H1 (cell line): ENCODE measurements around the gene CFAP61. TPM values are rescaled to one million over a fixed set of nuclear protein-coding genes. Genes with fewer than 3 reads are reported as not detected.

ENCODE experiments used
- CTCF ChIA-PET: fragments of 300-600 bp; sonication (Branson Sonifier 250); formaldehyde crosslinking; loops from one replicate; lab custom pipeline; 2021; ENCODE audit not compliant: partially characterized antibody; lab: Charles Lee
- POLR2A ChIA-PET: fragments of 300-600 bp; sonication (Branson Sonifier 250); formaldehyde crosslinking; loops from one replicate; lab custom pipeline; 2021; ENCODE audit warnings: inconsistent platforms; ENCODE audit not compliant: partially characterized antibody; lab: Charles Lee
- DNase-seq, 2 experiments: peaks; one replicate each; pipeline versions ENCODE4 v3.0.0 to v3.0.0-alpha.2; 2010 to 2022; ENCODE audit warnings: low spot score in 2 of 2, low read depth in 1 of 2, mixed read lengths in 1 of 2
- FAIRE-seq: peaks from 2 replicates; lab custom pipeline; 2011; peaks lifted over from hg19 to GRCh38; lab: Jason Lieb, UNC
- H2AFZ ChIP-seq: 2 replicates; pipeline ENCODE4 v1.8.1; 2012; ENCODE audit warnings: low read length, inconsistent platforms
- H2AK5ac ChIP-seq: 2 replicates; pipeline ENCODE4 v1.6.1; 2013; ENCODE audit warnings: low read depth, low read length
- H2BK120ac ChIP-seq: replicated peaks from 2 replicates; pipeline ENCODE3; 2013; ENCODE audit warnings: low read depth, low read length, inconsistent platforms
- H2BK12ac ChIP-seq: 2 replicates; pipeline ENCODE4 v1.6.1; 2013; ENCODE audit warnings: low read depth, low read length
- H2BK15ac ChIP-seq: 2 replicates; pipeline ENCODE4 v1.6.1; 2013; ENCODE audit warnings: low read length
- H2BK20ac ChIP-seq: 2 replicates; pipeline ENCODE4 v1.6.1; 2013; ENCODE audit warnings: low read length
- H2BK5ac ChIP-seq: 2 replicates; pipeline ENCODE4 v1.6.1; 2013; ENCODE audit warnings: low read depth, low read length
- H3K14ac ChIP-seq: 2 replicates; pipeline ENCODE4 v1.6.1; 2013; ENCODE audit warnings: inconsistent platforms; ENCODE audit not compliant: insufficient read length
- H3K18ac ChIP-seq: 2 replicates; pipeline ENCODE4 v1.6.1; 2013; ENCODE audit warnings: low read length; ENCODE audit errors: extremely low read depth
- H3K23ac ChIP-seq: 2 replicates; pipeline ENCODE4 v1.6.1; 2013; ENCODE audit warnings: inconsistent platforms; ENCODE audit not compliant: insufficient read length
- H3K23me2 ChIP-seq: 2 replicates; pipeline ENCODE4 v1.6.1; 2013; ENCODE audit warnings: low read depth, low read length
- H3K27ac ChIP-seq: 2 replicates; pipeline ENCODE4 v1.6.1; 2011; ENCODE audit warnings: low read depth, low read length, inconsistent platforms
- H3K27me3 ChIP-seq, 4 experiments: replicated peaks in 1 of 4; 1 replicate in 1 of 4; 2 replicates in 3 of 4; pipeline versions ENCODE4 v1.6.1 to v1.8.1; 2011 to 2013; ENCODE audit warnings: low read length in 3 of 4, mild to moderate bottlenecking in 3 of 4, inconsistent platforms in 2 of 4, mixed read lengths in 2 of 4, moderate library complexity in 1 of 4; ENCODE audit not compliant: control insufficient read depth in 3 of 4, insufficient read depth in 3 of 4; ENCODE audit errors: extremely low read depth in 1 of 4
- H3K36me3 ChIP-seq, 4 experiments: 2 replicates each; pipeline versions ENCODE4 v1.6.1 to v1.8.1; 2011 to 2013; ENCODE audit warnings: mild to moderate bottlenecking in 4 of 4, low read length in 3 of 4, moderate library complexity in 2 of 4, control low read depth in 1 of 4, inconsistent platforms in 1 of 4; ENCODE audit not compliant: insufficient read depth in 4 of 4, control insufficient read depth in 2 of 4
- H3K4ac ChIP-seq: replicated peaks from 2 replicates; pipeline ENCODE3; 2013; ENCODE audit warnings: low read length, low read depth, mixed read lengths, inconsistent platforms; ENCODE audit not compliant: insufficient read length
- H3K4me1 ChIP-seq, 4 experiments: replicated peaks in 1 of 4; 1 replicate in 1 of 4; 2 replicates in 3 of 4; pipeline versions ENCODE4 v1.6.1 to v1.8.1; 2011 to 2013; ENCODE audit warnings: low read length in 3 of 4, inconsistent platforms in 2 of 4, mixed read lengths in 1 of 4; ENCODE audit not compliant: insufficient read depth in 4 of 4, control insufficient read depth in 3 of 4
- H3K4me2 ChIP-seq, 2 experiments: 2 replicates each; pipeline versions ENCODE4 v1.6.1 to v1.8.1; 2011 to 2013; ENCODE audit warnings: low read depth in 2 of 2, low read length in 2 of 2, control low read depth in 1 of 2, inconsistent platforms in 1 of 2, mild to moderate bottlenecking in 1 of 2; ENCODE audit not compliant: insufficient read depth in 1 of 2
- H3K4me3 ChIP-seq, 4 experiments: fragments of 200-600, 300-600 bp in 1 of 4; sonication (generic), shearing (Covaris generic), sonication (Bioruptor Twin) in 1 of 4; 2 replicates each; pipeline versions ENCODE4 v1.5.1 to v1.8.1; 2011 to 2016; ENCODE audit warnings: low read length in 4 of 4, low read depth in 3 of 4, control low read depth in 2 of 4, inconsistent platforms in 2 of 4, mild to moderate bottlenecking in 2 of 4, mixed read lengths in 1 of 4, moderate library complexity in 1 of 4; ENCODE audit not compliant: insufficient read depth in 2 of 4; ENCODE audit errors: extremely low read depth in 1 of 4
- H3K56ac ChIP-seq: replicated peaks from 2 replicates; pipeline ENCODE3; 2013; ENCODE audit warnings: low read depth, mild to moderate bottlenecking, mixed read lengths, low read length, inconsistent platforms; ENCODE audit not compliant: insufficient read length
- H3K79me1 ChIP-seq: 2 replicates; pipeline ENCODE4 v1.6.1; 2013; ENCODE audit warnings: low read depth, low read length, control low read depth
- H3K79me2 ChIP-seq, 2 experiments: 2 replicates each; pipeline versions ENCODE4 v1.6.1 to v1.8.1; 2012 to 2013; ENCODE audit warnings: low read length in 2 of 2, mild to moderate bottlenecking in 2 of 2, inconsistent platforms in 1 of 2; ENCODE audit not compliant: insufficient read depth in 2 of 2, control insufficient read depth in 1 of 2
- H3K9ac ChIP-seq, 4 experiments: replicated peaks in 1 of 4; 1 replicate in 1 of 4; 2 replicates in 3 of 4; pipeline versions ENCODE4 v1.6.1 to v1.8.1; 2011 to 2013; ENCODE audit warnings: low read depth in 3 of 4, low read length in 3 of 4, control low read depth in 2 of 4, mild to moderate bottlenecking in 2 of 4, moderate library complexity in 2 of 4, inconsistent platforms in 1 of 4; ENCODE audit errors: extremely low read depth in 1 of 4
- H3K9me3 ChIP-seq, 2 experiments: 2 replicates each; pipeline versions ENCODE4 v1.6.1 to v1.8.1; 2012 to 2013; ENCODE audit warnings: mild to moderate bottlenecking in 2 of 2, moderate library complexity in 2 of 2, control low read depth in 1 of 2, inconsistent platforms in 1 of 2, low read depth in 1 of 2, low read length in 1 of 2, mixed read lengths in 1 of 2; ENCODE audit not compliant: insufficient read depth in 2 of 2
- H4K20me1 ChIP-seq, 2 experiments: replicated peaks in 1 of 2; 2 replicates each; pipeline versions ENCODE3 to v1.8.1; 2011 to 2013; ENCODE audit warnings: inconsistent platforms in 2 of 2, low read length in 2 of 2, mild to moderate bottlenecking in 1 of 2; ENCODE audit not compliant: insufficient read depth in 2 of 2, control insufficient read depth in 1 of 2
- H4K5ac ChIP-seq: 2 replicates; pipeline ENCODE4 v1.6.1; 2013; ENCODE audit warnings: low read length, low read depth, mixed read lengths, inconsistent platforms; ENCODE audit not compliant: insufficient read length
- H4K8ac ChIP-seq: 2 replicates; pipeline ENCODE4 v1.8.0; 2013; ENCODE audit warnings: mild to moderate bottlenecking, moderate library complexity, low read length, inconsistent platforms; ENCODE audit not compliant: insufficient read depth; ENCODE audit errors: extremely low read depth
- H4K91ac ChIP-seq: replicated peaks from 2 replicates; pipeline ENCODE3; 2013; ENCODE audit warnings: low read length, mixed read lengths, inconsistent platforms; ENCODE audit not compliant: insufficient read length
- CTBP2 ChIP-seq: IDR thresholded peaks from 2 replicates; pipeline ENCODE4 v1.7.0; 2011; ENCODE audit warnings: borderline replicate concordance, mild to moderate bottlenecking, moderate library complexity, mixed read lengths, low read length; ENCODE audit not compliant: insufficient read depth, insufficient read length
- MAX ChIP-seq: IDR thresholded peaks from 2 replicates; pipeline ENCODE4 v1.6.1; 2012; ENCODE audit warnings: inconsistent platforms
- NRF1 ChIP-seq: IDR thresholded peaks from 2 replicates; pipeline ENCODE4 v1.6.1; 2011; ENCODE audit warnings: mild to moderate bottlenecking, low read depth, low read length, improper control_type of control experiment
- RAD21 ChIP-seq, 2 experiments: IDR thresholded peaks in 1 of 2; conservative IDR thresholded peaks in 1 of 2; 2 replicates each; pipeline ENCODE4 v1.6.1; 2011; ENCODE audit warnings: low read depth in 2 of 2, low read length in 2 of 2, improper control_type of control experiment in 1 of 2, inconsistent platforms in 1 of 2, mild to moderate bottlenecking in 1 of 2, moderate library complexity in 1 of 2
- RFX5 ChIP-seq: IDR thresholded peaks from 2 replicates; pipeline ENCODE4 v1.6.1; 2011; ENCODE audit warnings: low read depth, low read length, improper control_type of control experiment, borderline replicate concordance
- WGBS, 2 experiments: shearing (Covaris generic) in 1 of 2; methylation state at CpG; one replicate each; pipeline versions ENCODE4 v1.1.6 to v1.1.7; 2013 to 2015; ENCODE audit warnings: low lambda C conversion rate in 2 of 2, mixed read lengths in 2 of 2, inconsistent platforms in 1 of 2, low coverage in 1 of 2, missing lambda C conversion rate in 1 of 2; ENCODE audit not compliant: insufficient replicate concordance in 2 of 2, insufficient coverage in 1 of 2, insufficient read length in 1 of 2; ENCODE audit errors: extremely low coverage in 1 of 2, missing lambda C conversion rate in 1 of 2; 5-methylcytosine and 5-hydroxymethylcytosine counted together
- polyA plus RNA-seq, 7 experiments: library from polyadenylated mRNA; depleted of rRNA in 3 of 7; stranded (reverse) in 5 of 7; unstranded in 2 of 7; fragments of >200 nt in 5 of 7; fragments of 200-250 nt in 2 of 7; gene quantifications; 1 replicate in 5 of 7; 2 replicates in 1 of 7; 4 replicates in 1 of 7; pipeline versions ENCODE4 v1.2.1 to v1.2.3, GENCODE V29; 2011 to 2013; ENCODE audit warnings: missing spikeins in 2 of 7, mixed read lengths in 2 of 7
- total RNA-seq: library from RNA; stranded (reverse); fragmentation: NEBNext Ultra II Directional; extraction: Animal tissue kit (Norgen Biotek cat#: 25700); gene quantifications from 2 replicates; pipeline ENCODE4 v1.2.1, GENCODE V29; 2021

CFAP61 gene
- total and polyA plus RNA-seq, 2 of the 8 experiments (the other 6 are each of a cell fraction or from before 2014, with no cell fraction given) = 0.29 to 0.61 TPM

- H2AFZ ChIP-seq = no peak overlapping the region
- DNase-seq (peak in 1 of 2 experiments; percentile 66), FAIRE-seq (no peak)
- peaks cover 0 to 16% (median 12%) of the 10 kb centered on the region in 4 experiments; a peak in 6 of 7 replicates for H3K4me1 ChIP-seq
- H4K5ac ChIP-seq = no peak overlapping the region
- H3K14ac ChIP-seq = no peak overlapping the region
- no peaks in the 10 kb centered on the region for H3K79me2 ChIP-seq
- no peaks in the 10 kb centered on the region for H3K79me1 ChIP-seq
- H3K27ac ChIP-seq = no peak overlapping the region
- no peak overlapping the region; the same call in none of the 2 replicates for H3K18ac ChIP-seq
- H3K36me3 ChIP-seq = no peaks in the 10 kb centered on the region
- peak overlapping the region; percentile 75 for H4K8ac ChIP-seq
- H2BK20ac ChIP-seq = 0 out of 2 replicates have a peak overlapping the region, but pooled peaks have one; percentile 15
- H3K56ac ChIP-seq = no peak overlapping the region
- no peaks in the 10 kb centered on the region for H3K9me3 ChIP-seq
- H3K23me2 ChIP-seq = no peaks in the 10 kb centered on the region; the same call in 1 of the 2 replicates
- no peak overlapping the region for H3K23ac ChIP-seq
- POLR2A ChIA-PET = interaction anchor here (1.1 to 1.5 kb wide), 2 partner anchors 15 to 28 kb away, joined by 3 to 4 read pairs; partner anchors contain the start of gene INSM1
- H2BK12ac ChIP-seq = peak overlapping the region; percentile 72; the same call in 1 of the 2 replicates
- H4K91ac ChIP-seq = peak overlapping the region; percentile 83
- H2BK120ac ChIP-seq = no peak overlapping the region
- H2BK5ac ChIP-seq = 0 out of 2 replicates have a peak overlapping the region, but pooled peaks have one; percentile 32
- no peak overlapping the region for H3K9ac ChIP-seq
- no peak for TF ChIP-seq RAD21 (IDR thresholded peaks at IDR 0.05 in 1 of 2, conservative IDR thresholded peaks at IDR 0.05 in 1 of 2; ENCODE audit: low read depth in 2 of 2, low read length in 2 of 2)
- TF ChIP-seq NRF1 = no peak
- no peak for TF ChIP-seq CTBP2
- no peak for TF ChIP-seq RFX5
- peak; percentile 50 for TF ChIP-seq MAX
- H3K27me3 ChIP-seq = no peaks in the 10 kb centered on the region
- 71% methylated on average over 29 of the region's 29 CpGs; no CpG with 5 or more reads in 1 of the 2 experiments for WGBS, 2 experiments
- no peak overlapping the region for H2AK5ac ChIP-seq
- 0 out of 4 replicates have a peak overlapping the region, but pooled peaks of 1 of the 2 experiments have one; percentile 11 for H3K4me2 ChIP-seq
- H4K20me1 ChIP-seq = peaks cover 0 to 2% of the 10 kb centered on the region in 2 experiments
- peak overlapping the region in 1 of 4 experiments; percentile 16; a peak in 1 of 8 replicates for H3K4me3 ChIP-seq
- no peak overlapping the region for H3K4ac ChIP-seq
- H2BK15ac ChIP-seq = peak overlapping the region; percentile 24; the same call in 1 of the 2 replicates
- CTCF ChIA-PET = interaction anchor here (0.7 to 1.3 kb wide), 5 partner anchors 11 to 138 kb away, joined by 3 to 4 read pairs (median 3); no protein-coding TSS in a partner anchor
These were observed 343.7 kb downstream of the CFAP61 start for GRCh38 chr20:20395903-20396568.
